HG03457 (cell line): ENCODE results near the gene SHROOM3.
"Not testable (repeated sequence)": the region's sequence is repeated elsewhere in the genome, so short reads cannot be mapped to it uniquely, and the experiment has no call there.

ENCODE experiments used
- ATAC-seq: cut with Tn5 transposase; IDR thresholded peaks from one replicate; pipeline ENCODE4 v1.9.1; 2021; ENCODE audit warnings: moderate number of reproducible peaks; ENCODE audit not compliant: unreplicated experiment

The SHROOM3 gene

DNA sequence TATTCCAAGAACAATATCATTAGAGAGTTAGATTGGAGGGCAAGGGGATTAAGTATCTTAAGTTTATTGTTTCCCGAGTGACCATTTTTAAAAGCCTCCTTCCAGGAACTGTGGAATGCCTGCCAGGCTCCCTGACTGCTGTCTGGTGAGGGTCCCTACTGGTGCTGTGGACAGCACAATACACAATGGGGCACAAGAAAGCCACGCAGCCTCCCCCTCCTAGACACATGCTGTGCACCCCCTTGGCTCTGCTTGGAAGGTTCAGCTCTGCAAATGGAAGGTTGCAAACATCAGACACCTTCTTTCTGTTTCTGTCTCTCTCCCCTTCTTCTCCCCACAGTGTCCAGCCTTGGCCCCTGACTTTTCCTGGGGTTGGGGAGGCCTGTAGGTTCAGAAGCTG lies 153.2 kb downstream of the SHROOM3 start:
- ATAC-seq, result no peak

DNA sequence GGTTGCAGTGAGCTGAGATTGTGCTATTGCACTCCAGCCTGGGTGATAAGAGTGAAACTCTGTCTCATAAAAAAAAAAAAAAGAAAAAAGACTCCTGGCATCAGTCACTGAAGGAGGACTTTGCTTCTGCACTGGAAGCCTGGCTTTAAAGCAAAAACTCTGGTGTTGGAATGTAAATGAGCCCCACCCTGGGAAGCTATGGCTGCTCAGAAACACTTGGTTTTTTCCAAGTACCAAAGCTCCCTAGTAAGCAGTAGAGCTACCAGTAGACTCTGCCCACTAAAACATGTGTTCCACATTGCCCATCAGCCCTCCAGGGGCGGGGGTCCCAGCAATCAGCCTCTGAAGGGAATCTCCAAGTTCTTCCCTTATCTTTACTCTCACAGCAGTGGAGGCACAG lies 154.4 kb downstream of the SHROOM3 start:
- no peak for ATAC-seq

DNA sequence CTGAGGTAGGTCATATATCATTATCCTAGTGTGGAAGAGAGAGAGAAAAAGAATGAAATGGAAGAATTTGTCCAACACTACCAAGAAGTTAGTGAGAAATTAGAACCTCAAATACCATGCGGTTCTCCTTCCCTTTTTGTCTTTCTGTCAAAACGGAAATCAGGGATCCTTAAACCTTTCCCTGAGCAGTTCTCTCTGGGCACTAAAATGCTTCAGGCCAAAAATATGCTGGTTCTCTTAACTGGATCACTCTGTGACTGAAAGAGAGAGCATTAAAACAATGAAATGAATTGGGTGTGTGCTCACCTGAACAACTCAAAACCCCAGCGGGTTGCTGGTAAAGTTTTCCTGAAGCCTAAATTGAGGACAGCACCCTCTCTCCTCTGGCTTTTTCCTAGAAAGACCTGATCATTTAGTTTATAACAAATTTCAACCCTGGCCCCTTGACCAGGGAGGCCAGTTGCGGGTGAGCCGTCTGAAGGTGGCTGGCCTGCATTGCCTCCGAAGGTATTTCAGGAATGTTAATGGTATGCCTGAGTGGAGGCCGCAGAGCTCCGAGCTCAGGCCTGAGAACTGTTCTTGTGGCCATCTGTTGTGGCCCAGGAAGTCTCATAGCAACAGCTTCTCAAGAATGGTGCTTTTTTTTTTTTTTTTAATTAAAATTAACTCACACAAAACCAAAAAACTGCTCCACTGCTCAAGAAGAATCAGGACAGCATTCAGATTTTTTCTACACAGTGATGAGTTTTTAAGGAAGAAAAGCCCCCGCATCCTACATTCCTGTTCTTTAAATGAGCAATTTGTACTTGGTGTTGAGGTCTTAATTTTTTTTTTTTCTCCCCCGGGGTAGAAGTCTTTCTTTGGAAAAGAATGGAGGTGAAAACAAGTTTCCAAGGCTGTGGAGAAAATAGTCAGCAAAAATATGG lies 155.1 kb downstream of the SHROOM3 start:
- no peak for ATAC-seq

DNA sequence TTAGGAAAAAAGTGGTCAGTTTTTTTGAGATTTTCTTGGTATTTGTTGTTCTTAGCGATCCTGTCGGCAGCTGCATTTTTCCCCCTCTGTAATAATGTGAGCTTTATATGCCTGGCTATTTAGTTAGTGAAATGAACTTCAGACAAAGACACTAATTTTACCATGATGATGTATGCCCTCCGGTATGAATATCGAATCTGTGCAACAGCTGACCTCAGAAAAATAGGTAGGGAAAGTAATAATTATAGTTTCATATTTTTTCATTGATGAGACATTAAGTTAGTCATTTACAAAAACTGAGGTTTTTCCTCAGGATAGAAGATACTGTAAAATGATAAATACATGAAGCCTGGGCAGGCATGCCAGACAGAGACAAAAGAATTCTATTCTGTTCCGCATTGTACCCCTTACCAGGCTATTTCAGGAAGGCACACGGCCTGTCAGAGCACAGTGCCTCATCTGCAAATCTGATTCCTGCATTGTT lies 155.8 kb downstream of the SHROOM3 start:
- no peak for ATAC-seq

DNA sequence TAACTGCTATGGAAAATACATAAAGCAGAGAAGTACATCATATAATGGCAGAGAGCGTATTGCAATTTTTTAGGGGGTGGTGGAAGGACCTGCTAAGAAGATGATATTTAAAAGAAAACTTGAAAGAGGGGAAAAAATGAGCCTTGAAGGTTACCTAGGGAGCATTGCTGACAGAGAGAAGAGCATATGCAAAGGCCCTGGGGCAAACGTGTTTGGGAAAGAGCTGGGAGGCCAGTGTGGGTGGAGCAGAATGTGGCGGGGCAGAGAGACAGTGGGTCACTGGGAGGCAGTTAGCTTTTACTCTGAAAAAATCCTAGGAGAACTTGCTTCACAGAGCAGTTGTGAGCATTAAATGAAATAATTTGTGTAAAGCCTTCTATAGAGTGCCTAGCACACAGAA lies 157.0 kb downstream of the SHROOM3 start:
- no peak for ATAC-seq

DNA sequence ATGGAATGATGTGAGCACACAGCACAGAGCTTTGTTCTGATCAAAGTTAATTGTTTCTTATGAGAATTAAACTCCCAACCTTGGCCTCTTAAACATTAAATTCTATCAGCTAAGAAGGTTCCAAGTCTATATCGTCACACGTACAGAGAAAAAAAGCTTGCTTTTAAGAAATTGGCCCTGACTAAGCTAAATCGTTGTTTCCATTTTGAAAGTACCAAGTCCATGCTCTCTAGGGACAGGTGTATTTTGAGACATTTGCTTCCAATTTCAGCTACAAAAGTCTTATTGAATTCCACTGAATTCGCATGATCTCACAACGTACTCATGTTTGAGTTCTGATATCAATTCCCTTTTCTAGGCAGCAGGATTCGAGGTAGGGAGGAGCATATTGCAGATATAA lies 157.4 kb downstream of the SHROOM3 start:
- no peak for ATAC-seq

DNA sequence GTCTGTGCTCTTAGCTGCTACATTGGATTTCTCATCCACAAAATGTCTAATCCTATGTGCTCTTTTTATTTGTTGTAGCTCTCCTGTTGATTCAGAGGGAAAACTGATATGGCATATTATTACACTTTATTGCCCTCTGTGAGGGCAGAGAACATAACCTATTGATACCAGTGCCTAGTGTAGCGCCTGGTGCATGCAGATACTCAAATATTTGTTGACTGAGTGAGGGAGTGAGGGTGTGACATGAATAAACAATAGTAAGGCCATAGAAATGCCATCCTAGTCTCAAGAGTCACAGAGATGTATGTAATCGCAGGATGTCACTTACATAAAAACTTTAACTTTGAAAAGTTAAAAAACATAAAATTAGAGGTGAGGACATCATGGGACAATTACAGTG lies 159.1 kb downstream of the SHROOM3 start:
- ATAC-seq, result no peak

DNA sequence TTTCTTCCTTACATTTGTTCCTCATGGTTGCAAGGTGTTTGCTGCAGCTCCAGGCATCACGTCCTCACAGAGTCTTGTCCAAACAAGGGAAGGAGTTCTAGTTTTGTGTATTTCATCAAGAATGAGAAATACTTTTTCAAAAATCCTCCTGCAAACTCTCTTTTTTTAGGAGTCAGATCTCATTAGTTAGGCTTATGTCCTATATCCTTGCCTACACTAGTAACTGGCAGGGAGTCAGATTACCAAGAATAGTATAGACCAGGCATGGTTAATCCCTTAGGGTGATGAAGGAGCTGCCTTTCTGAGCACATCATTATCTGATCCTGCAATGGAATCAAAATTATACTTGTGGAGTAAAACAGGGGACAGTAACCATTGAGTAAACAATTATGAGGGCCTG lies 160.4 kb downstream of the SHROOM3 start:
- ATAC-seq, result no peak

DNA sequence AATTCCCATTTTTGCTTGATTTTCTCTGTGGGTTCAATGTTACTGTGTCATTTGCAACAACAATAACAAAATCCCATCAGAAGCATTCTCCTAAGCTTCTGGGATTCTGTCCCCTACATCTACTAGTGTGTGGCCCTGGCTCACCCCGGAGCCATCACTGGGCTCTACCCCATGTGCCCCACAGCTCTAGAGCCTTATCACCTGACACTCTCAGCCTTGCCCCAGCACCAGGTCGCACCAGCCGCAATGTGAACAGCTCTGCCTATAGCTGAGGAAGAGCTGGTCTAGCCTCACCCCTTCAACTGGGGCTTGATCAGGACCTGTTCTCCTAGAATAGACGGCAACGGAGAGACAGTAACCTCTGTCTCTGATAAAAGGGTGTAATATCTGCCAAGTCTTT lies 161.7 kb downstream of the SHROOM3 start:
- ATAC-seq, result no peak

DNA sequence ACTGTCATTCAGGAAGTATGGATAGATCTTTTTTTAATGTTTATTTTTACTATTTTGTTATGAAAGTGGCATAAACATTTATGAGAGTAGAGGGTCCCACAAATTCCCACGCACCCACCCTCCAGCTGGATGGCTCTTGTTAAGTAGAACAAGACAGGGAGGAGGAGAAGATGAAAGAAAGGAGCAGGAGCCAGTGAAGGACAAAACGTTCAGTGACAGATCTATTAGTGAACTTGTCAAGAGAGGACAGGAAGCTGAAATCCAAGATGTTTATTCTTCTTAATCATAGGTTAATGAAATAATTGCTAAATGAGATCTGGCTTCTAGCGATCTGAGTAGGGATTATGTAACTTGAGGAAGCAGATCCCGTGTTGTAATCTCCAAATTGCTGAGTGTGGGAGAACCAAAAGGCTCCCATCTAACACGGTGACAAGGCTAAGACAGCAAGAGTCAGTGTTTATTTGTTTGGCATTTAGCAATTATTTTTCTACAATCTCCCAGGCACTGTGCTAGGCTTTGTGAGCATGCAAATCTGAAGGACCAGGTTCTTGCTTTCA lies 162.5 kb downstream of the SHROOM3 start:
- no peak for ATAC-seq

DNA sequence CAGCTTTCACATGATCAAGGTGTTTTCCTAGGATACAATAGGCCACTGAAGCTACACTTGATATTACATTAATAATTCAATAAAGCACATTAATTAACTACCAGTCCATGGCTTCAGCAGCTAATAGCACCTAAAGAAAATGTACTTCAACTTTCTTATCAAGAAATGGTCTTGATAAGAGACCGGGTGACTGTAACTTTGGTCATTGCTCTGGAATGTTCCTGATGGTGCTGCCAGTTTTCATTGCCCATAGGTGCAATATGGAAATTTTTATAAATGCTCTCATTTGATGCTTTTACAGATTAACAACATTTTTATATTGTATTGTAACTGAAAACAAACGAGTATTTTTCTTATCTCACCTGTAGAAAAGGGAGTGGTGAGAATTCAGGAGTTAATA lies 165.4 kb downstream of the SHROOM3 start:
- no peak for ATAC-seq

DNA sequence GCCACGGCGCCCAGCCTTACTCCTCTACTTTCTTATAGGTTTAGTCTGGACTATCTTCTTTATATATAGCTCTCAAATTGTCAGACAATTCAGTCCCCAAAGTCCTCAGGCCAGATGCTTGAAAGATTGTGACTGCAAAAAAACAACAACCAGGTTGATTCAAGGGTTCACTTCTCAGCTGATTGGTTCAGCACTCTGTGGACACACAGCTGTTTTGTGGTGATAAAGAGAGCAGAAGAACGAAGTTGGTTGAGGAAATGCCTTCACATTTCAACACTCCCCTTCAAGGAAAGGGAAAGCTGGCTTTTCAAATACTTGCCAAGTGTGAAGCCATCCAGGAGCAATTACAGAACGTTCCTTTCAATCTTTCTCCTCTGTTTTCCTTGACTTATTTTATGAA lies 166.8 kb downstream of the SHROOM3 start:
- ATAC-seq, result no peak

DNA sequence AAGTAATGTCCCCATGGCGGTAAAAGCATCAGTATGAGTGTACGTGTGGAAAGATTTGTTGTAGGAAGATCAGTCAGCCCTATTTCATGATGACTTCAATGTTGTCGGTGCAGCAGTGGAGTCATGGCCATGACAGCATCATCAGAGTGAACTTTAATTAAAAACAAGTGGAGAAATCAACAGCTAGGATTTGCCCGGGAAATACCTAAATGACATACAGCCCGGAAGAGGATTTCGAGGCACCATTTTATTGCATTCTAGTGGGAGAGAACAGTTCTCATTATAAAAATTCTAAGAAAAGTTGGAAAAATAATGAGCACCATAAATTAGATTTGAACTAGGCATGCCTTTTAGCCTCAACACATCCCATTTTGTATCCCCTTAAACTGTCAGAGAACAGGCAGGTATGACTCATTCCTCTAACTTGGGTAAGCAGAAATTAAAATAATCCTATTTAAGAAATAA lies 170.1 kb downstream of the SHROOM3 start:
- ATAC-seq, result no peak

DNA sequence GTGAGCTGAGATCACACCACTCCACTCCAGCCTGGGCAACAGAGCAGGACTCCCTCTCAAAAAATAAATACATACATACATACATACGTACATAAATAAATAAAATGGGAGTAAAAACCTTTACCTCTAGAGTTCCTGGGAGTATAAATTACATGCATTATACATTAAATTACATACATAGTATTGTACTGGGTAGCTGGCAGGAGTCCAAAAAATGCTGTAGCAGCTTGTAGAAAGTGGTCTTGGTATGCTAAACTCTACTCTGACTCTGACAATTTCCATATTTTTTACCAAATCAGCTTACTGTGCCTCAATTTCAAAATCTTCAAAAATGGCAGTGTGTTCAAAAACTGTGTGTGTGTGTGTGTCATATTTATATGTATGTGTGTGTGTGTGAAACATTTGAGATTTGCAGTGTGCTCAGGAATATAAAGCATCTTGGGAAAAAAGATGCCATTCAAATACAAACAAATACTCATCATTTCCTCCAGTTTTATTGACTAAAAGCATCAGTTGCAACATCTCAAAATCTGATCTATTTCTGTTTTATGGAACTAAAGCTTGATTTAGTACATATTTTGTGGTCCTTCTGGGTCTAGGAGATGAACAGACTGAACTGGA lies 171.7 kb downstream of the SHROOM3 start:
- ATAC-seq, result no peak

DNA sequence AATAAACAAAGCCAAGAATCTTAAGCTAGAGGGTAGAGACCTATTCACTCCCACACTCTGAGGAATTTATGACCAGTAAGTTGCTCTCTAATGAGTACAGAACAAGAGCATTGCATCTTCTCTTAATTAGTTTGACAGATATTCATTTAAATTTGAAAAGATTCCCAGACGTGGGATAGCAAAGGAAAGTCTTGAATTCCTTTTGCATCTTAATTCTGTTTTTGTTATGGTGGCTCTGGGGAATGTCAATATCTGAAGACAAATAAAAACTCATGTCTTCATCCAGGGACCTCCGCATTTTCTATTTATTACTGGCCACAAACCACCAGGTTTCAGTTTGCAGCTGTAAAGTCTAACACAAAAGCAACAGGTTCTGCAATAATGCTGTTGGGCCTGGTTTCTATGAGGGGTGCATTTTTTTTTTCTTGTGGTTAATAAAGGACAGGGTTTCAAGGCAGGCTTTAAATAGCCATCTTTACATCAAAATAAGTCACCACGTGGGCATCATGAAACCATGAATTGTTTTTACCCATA lies 172.3 kb downstream of the SHROOM3 start:
- ATAC-seq, result peak; percentile 87

DNA sequence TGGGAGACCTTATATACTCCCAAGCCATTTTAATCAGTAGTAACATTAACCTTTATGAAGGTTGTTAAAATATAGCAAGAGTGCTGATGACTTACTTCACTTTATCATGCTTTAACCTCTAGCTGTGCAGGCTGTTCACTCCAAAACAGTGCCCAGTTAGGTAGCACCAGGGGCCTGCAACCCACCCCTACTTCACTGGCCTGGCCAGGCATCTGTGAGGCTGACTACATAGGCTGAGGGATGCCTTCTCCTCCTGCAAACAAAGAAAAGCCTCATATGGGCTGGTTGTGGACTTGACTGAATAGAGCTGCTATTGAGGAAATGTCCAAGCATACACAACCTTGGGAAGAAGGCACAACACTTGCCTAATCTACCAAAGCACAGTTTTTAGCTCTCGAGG lies 172.8 kb downstream of the SHROOM3 start:
- no peak for ATAC-seq

DNA sequence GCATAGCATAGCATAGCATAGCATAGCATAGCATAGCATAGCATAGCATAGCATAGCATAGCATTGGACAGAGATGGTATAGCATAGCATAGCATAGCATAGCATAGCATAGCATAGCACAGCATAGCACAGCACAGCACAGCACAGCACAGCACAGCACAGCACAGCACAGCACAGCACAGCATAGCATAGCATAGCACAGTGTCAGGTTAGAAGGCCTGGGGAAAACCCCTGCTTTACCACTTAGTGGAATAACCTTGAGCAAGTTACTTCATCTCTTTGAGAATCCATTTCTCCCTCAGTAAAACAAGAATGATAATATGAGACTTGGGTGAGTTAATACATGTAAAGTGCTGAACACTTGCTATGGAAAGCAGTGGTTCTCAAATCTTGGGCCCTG lies 173.5 kb downstream of the SHROOM3 start:
- ATAC-seq, result not testable (repeated sequence)

DNA sequence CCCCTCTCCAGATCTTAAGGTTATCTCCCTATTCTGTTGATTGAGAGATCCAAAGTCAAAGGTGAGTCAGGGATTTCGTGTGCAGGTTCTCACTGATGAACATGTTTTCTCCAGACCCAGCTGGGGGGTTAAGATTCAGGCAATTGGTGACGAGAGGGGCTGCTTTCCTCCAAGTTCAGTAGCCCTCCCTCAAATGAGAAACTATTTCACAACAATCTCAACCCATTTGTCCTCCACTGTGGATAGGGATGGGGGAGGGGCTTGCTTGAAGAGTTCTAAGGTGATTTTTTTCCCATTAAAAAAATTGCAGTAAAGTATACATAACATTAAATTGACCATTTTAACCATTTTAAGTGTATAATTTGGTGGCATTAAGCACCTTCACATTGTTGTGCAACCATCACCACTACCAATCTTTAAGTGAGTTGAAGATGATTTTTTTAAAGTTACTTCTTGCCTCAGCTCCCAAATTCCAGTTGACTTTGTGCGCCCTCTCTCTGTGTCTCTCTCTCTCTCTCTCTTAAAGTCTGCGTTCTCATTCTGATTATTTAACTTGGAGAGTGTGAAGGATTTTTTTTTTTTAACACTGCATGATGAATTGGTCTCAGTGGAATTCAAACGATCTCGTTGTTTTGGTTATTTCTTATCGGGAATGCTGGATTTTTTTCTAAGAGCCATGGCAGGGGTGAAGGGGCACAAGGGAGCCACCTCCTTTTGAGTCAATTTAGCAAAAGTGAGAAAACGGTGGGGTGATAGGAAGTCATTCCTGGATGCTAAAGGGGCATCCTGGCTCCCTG lies 175.9 kb downstream of the SHROOM3 start:
- ATAC-seq, result no peak

DNA sequence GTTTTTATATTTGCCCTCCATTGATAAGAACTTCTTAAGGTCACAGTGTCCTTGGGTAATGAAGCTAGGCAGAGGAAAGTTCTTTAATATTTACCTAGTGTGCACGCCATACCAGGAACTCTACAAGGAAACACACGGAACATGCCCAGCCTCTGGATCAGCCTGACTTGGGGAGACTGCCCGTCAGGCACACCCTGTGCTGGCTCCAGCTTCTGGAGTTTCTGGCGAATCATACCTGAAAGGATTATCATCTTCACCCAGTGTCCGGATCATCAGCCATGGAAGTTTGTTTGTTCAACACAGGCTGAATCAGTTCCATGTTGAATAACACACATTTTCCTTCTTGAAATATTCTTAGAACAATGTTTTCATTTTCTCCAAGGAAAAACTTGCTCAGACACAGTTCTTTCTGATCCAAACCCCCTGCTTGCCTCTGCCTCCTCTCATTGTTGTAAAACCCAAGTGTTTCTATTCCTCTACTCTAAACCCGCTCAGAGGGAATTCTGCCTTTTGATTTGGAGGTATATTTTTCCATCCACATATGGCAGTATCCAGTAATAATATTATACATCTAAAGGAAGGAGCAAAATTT lies 176.7 kb downstream of the SHROOM3 start:
- no peak for ATAC-seq

DNA sequence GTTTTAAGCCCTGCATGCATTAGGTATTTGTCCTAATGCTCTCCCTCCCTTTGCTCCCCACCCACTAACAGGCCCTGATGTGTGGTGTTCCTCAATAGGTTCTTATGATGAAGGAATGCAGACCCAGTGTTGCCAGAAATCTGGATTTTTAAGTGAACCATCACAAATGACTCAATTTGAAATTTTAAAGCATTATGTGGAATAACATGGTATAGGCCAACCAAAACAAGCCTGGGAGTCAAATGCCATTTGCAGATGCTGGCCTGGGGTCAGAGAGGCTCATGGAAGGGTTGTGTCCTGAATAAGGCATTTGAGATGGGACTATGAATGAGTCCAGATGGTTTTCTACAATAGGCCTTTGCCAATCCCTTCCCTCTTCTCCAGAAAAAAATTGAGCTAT lies 179.6 kb downstream of the SHROOM3 start:
- no peak for ATAC-seq
